Measurements from ENCODE around the gene UBTF.
A peak's percentile ranks its signal among the peaks of the same experiment; 100 is the strongest.
"Not testable (repeated sequence)": the region's sequence is repeated elsewhere in the genome, so short reads cannot be mapped to it uniquely, and the experiment has no call there.

The UBTF gene

DNA sequence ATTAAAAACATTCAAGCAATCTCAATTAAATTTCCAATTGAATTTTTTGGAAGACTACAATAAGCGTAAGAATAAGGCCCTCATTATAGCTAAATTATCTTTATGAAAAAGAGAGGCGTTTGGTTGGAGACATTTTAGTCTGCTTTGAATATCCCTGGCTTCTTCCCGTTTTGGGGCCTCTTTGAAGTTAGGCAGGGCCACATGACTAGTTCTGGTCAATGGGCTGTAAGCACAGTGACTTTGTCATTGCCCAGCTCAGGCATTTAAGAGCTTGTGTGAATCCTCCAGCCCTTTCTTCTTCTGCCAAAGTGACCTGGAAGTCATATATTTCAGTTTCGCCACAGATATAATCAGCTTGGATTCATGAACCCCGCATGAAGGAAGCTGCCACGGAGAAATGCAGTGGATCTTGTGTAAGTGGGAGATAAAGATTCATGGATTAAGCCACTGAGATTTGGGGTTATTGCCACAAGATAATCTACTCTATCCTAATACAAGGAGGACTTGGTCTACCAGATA, 21.7 kb upstream of the UBTF start:
- DNase-seq: peak in 1 of 2 experiments; percentile 17

DNA sequence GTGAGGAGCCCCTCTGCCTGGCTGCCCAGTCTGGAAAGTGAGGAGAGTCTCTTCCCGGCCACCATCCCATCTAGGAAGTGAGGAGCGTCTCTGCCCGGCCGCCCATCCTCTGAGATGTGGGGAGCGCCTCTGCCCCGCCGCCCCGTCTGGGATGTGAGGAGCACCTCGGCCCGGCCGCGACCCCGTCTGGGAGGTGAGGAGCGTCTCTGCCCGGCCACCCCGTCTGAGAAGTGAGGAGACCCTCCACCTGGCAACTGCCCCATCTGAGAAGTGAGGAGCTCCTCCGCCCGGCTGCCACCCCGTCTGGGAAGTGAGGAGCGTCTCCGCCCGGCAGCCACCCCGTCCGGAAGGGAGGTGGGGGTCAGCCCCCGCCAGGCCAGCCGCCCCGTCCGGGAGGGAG, 18.4 kb upstream of the UBTF start:
- DNase-seq: not testable (repeated sequence)

DNA sequence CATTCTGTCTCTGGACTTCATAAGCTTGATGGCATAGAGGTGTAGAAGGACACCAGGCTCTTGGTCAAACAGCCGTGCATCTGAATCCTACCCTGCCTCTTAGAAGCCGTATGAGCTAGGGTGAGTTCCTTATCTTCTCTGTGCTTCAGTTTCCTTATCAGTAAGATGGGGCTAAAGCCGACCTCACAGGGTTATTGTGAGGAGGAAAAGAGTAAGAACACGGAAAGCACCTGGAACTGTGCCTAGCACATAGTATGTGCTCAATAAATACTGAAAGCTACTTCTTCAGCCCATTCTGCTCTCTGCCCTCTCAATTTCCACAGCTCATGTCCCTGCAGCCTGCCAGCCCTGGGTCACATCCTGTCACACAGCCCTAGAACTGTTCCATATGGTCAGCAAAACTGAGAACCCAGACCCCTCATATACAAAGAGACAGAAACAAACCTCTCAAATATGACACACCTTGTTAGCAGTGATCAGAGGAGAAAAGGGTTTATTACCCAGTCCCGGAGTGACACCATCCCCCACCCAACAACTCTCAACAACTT, 17.0 kb upstream of the UBTF start:
- no peak for DNase-seq

DNA sequence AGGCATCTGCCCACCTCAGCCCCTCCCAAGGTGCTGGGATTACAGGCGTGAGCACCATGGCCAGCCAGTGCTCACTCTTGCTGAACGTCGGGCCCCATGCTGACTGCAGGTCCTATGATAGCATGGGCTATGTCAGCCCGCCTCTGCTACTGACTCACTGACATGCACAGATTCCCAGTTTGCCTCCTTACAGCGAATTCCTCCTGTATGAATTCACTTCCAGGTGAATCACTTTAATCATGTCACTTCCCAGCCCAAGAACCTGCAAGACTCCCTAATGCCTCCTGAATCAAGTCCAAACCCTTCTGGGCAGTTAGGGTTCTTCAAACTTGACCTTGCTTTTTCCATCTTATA, 16.1 kb upstream of the UBTF start:
- DNase-seq: no peak

DNA sequence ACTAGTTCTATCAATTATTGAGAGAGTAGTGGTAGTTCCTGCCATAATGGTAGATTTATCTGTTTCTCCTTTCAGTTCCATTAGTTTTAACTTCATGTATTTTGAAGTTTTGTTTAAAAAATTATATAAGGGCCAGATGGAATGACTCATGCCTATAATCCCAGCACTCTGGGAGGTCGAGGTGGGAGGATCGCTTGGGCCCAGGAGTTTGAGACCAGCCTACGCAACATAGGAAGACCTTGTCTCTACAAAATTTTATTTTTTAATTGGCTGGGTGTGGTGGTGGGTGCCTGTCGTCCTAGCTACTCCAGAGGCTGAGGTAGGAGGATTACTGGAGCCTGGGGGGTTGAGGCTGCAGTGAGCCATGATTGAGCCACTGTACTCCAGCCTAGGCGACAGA, 14.1 kb upstream of the UBTF start:
- DNase-seq: no peak

DNA sequence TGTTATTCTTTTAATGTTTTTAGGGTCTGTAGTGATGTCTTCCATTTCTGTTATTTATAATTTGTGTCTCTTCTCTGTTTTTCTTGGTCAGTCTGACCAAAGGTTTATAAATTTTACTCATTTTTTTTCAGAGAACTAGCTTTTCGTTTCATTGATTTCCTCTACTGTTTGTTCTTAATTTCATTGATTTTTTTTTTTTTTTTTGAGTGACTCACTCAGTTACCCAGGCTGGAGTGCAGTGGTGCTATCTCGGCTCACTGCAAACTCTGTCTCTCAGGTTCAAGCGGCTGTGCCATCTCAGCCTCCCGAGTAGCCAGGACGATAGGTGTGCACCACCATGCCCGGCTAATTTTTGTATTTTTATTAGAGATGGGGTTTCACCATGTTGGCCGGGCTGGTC, 12.6 kb upstream of the UBTF start:
- no peak for DNase-seq

DNA sequence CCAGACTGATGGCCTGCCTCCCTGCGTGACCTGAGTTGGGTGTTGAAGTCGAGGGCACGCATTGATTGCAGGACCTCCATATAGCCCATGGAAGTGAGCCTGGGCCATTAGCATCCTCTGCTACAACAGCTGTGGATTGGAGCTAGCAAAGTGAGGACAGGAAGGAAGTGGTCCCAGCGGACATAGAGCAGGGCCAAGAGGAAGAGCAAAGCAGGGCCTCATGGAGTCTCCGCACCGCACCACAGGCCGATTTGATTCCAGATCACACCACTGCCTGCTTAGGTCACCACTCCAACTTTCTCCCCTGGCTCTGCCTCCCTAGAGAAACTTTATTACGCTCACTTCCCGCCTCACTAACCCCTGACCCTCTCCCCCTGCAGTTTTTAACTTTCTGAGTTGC, 10.7 kb upstream of the UBTF start:
- no peak for DNase-seq

DNA sequence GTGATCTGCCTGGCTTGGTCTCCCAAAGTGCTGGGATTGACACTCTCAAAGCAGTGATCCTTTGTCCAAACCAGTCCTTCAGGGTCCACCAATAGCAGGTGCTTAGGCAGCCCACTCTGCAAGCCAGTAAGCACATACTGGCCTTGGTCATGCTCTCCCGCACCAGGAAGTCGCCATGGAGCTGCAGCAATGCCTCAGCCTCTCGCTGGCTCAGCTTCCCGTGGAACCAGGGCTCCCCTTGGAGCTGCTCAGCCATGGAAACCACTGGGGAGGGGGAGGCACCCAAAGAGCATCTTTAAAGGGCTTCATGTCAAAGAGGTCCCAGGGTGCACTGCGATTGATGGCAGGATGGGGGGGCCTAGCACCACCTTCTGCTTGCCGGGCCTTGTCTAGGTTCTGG, 9.6 kb upstream of the UBTF start:
- no peak for DNase-seq

DNA sequence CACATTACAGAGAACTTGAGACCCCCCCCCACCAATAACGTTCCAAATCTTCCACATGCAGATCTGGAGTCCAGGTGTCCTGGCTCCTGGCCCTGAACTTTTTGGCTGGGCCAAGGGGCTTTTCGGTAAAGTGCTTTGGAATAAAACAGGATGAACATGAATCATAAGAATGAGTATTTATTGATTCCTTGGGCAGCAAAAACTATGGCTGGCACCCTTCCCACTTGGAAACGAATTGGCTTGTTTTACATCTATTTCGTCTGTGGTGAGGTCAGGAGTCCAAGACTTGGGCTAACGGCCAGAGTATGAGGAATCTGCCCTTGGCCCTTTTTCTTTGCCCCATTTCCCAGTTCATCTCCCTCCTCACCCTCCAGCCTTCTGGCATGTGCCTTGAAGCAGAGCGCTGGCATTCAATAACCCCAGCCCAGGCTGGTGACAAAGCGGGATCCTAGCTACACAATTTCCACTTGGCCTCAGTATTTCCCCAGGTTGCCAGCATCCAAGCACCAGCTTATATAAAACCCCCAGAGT, 4.1 kb upstream of the UBTF start:
- no peak for DNase-seq

DNA sequence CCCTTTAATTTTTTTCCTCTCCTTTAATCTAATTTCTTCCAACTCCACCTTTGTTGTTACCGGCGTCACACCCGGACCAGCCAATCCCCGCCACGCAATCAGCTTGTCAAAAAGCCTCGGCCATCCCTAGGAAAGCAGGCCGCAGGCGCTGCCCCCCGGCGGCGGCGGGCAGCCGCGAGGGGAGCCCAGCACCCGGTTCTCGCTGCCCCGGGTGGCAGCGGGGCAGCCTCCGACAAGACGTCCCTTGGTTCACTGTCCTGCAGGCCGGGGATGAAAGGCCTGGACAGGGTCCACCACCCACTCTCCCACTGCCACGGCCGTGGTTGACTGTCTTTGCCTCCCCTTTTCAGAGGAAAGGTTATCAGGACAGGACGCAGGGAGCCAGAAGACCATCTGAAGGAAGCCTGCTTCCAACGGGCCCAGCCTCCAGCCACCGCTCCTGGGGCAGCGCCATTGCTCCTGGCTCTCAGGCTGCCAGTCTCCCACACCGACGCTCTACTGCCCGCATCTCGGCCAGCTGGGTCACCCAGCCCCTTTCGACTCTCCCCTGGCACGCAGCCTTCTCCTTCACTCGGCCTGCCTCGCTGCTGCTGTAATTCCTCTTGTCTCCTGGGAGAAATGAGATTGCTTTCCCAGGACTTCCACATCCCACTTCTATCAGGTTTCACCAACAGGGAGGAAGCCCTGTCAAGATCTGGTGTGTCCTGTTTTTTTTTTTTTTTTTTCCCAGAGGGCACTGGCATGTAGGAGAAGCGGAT, 2.8 kb upstream of the UBTF start:
- peak; percentile 67 to 70 for DNase-seq

DNA sequence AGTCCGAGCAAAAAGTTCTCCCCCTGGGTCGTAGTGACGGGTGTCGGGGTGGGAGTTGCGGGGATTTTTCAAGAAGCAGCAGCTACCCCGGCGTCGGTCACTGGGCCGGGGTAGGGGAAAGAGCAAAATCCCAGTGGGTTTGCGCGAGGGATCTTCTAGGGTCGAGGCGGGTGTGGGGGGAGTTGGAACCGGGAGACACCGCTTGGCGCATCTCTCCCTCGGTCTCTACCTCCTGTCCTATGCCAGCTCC, 2.3 kb upstream of the UBTF start:
- no peak for DNase-seq

DNA sequence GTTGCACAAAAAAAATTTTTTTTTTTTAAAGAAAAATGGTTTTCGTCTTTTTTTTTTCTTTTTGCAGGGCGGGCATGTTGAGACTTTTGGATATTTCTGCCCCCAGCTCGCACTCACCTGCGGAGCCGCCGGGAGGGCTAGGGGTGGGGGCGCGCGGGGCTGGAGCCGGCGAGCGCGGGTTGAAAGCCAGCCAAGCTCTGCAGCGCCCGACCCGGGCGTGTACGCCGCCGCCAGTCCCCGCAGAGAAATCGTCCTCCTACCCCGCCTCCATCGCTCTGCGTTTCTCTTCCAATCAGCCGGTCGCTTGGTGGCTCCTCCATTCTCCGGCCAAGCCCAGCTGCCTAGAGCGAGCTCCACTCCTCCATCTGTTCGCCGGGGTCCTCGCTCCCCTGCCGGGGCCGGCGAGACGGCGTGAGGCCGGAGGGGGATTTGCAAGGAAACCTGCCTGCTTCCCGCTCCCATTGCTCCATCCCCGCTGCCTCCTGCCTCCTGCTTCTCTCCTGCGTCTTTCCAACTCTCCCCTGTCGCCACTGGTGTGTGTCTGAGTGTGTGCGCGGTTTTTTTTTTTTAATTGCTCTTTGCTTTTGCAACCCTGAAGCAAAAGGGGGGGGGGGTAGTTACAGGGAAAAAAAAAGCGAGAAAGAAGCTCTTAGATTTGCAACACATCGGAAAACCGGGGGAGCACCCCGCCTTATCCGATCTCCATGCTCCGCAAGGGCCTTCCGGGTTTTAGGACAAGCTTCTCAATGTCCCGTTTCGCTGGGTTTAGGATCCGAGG, 1.8 kb upstream of the UBTF start:
- DNase-seq: peak; percentile 67 to 68

DNA sequence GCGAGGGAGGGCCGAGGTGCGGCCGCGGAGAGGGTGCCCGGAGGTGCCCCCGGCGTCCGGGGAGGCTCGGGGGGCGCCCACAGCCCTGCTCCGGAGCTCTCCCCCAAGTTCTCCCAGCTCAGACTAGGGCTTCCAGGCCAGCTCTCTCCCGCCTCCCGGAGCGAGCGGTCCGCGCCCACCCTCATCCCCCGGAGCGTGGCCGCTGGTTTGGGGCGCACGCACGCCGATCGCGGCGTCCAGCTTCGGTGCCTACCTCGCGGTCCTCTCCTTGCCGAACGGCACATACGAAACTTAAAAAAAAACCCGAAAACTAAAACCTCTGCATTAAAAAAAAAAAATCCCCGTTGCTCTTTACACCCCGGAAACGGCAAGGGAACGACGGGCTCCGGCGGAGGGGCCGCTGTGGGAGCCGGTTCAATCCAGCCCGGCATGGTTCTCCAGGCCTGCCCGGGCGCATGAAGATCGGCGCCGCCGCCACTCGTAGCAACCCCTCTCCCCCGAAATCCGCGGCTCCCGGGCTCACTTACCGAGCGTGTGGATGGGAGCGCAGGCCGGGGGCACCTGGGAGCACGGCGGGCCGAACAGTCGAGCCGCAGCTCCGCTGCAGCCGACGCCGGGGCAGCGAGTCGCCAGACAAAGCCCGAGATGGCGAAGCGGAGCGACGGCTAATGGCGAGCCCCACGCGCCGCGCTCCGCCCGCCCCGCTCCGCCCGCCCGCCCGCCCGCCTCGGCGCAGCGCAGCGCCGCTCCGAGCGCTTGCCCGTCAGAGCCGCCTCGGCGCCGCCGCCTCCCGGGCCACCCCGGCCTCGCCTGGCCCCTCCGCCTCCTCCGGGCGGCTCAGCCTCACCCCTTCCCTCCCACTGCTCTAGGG, 973 bp upstream of the UBTF start:
- peak; percentile 21 to 45 for DNase-seq

DNA sequence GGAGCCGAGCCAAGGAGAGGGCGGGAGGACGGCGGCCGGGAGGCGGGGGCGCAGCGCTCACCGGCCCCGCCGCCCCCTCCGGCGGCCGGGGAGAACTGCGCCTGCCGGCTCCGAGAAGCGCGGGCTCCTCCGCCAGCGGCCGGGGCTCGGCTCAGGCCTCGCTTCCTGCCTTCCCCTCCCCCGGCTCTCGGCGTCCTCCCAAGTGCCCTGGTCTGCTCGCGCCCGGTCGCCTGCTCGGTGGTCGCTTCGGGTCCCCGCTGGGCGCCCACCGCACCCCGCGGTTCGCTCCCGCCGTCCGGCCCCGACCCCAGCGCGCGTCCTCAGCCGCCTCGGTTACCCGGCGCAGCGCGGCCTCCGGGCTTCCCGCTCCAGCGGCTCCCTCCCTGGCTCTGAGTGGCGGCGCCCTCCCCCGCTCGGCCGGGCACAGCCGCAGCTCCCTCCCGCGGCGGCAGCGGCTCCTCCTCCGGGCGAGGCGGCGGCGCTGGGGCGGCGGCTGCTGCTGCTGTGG, 313 bp downstream of the UBTF start:
- peak in 1 of 2 experiments; percentile 62 for DNase-seq

DNA sequence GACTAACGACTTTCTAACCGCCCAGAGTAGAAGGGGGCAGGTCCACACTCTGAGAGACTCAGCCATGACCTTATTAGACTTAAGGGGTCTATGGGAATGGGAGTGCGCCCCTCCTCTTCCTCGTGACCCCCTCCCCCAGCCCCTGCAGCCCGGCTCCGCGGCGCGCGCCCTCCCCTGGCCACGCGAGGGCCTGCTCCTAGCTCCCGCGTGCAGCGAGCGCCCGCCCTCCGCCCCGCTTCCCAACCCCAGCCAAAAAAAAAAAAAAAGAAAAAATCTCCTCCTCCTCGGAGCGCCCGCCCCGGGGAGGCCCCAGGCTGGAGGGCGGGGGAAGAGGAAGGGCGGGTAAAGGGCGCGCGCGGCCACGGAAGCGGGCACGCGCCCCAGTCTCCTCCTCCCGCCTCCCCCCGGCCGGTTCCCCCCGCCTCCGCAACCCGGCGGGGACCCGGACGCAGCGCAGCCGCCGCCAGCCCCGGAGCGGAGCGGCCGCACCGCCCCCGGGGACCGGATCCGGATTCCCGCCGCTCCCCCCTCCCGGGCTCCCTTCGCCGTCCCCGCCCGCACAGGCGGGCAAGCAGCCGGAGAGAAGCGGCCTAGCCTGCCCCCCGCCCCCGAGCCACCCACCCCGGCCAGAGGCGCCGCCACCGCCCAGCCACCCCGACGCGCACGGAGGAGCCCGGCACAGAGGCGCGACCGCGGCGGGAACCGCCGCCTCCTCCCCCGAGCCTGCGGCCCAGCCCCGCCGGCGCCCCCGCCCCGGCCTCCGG, 949 bp downstream of the UBTF start:
- peak; percentile 72 to 80 for DNase-seq

DNA sequence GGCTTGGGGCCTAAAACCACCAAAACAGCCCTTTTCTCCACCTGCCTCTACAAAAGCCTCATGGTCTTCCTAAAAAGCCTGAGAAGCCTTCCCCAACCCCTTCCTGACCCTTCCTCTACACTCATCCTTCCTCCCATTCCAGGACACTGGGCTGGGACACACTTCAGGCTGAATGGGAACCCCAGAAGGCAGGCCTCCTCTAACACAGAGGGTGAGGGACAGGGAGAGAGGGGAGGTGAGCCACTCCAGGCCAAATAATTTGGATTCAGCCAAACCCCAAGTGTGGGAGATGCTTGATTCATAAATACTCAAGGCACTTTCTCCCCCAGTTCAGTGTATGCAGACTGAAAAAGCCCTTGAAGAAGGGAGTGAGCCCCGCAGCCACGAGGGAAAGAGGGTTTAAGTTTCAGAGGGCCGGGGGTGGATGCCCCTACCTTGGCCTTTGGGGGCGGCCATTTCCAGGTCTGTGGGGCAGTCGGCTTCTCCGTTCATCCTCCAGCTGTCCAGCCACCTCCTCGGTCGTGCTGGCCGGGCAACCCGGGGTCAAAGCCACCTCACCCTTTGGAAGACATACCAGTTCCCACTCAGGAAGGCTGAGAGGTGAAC, 1.6 kb downstream of the UBTF start:
- no peak for DNase-seq

DNA sequence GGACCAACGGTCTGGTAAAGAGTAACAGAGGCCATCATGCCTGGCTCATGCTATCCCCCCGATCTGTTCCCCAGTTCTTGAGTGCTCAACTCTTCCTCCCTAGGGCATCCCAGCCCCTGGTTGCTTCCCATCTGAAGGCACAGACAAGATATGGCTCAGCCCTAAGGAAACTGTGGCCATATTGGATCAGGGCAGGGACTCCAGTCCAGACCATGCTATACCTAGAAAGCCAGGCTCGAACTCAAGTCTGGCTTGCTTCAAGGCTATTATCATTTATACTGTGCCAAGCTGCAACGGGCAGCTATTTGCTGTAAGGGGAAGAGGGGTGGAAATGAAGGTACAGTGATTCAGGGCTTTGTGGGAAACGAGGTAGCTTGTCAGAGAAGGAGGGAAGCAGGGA, 2.8 kb downstream of the UBTF start:
- no peak for DNase-seq

DNA sequence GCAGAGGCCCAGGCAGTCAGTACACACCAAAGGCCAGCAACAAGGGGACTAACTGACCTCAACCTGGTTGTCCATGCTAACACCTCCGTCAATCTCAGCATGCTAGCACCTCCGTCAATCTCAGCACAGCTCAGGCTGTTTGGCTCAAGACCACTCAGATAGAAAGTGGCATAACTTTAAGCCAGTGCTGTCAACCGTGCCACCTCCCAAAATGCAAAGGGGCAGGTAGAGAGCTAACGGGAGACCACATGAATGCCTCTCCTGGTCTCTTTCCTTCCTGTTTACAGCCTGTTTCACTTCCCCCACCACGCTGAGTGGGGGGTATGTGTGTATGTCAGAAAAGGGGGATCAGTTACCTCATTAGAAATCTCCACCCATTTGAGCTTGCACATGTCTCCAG, 3.3 kb downstream of the UBTF start:
- DNase-seq: no peak

DNA sequence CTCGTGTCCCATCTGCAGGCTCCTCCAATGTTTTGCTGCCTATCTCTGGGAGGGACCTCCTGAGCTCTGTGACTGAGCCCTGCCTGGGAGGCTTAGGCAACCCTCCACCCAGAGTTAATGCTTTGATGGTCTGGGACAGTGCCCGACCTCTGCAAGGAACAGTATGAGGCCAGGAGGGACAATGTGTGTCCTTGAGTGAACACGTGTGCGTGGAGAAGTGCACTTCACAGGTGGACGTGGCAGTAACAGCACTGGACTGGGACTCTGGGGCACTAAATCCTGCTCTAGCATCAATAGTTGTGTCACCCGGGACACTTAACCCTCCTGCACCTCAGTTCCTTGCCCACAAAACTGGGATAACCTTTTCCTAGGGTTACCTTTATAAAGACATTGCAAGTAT, 4.6 kb downstream of the UBTF start:
- no peak for DNase-seq

DNA sequence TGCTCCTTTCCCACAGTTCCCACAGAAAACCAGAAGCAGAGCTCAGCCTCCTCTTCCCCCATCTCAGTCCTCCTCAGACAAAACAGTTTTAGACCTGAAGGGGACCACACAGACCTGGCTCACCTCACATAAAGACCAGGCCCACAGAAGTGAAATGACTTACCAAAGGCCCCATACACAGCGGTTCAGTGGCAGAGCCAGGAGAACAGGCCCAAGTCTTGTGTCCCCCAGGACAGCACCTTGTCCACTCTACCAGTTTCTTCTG, 5.3 kb downstream of the UBTF start:
- DNase-seq: no peak

DNA sequence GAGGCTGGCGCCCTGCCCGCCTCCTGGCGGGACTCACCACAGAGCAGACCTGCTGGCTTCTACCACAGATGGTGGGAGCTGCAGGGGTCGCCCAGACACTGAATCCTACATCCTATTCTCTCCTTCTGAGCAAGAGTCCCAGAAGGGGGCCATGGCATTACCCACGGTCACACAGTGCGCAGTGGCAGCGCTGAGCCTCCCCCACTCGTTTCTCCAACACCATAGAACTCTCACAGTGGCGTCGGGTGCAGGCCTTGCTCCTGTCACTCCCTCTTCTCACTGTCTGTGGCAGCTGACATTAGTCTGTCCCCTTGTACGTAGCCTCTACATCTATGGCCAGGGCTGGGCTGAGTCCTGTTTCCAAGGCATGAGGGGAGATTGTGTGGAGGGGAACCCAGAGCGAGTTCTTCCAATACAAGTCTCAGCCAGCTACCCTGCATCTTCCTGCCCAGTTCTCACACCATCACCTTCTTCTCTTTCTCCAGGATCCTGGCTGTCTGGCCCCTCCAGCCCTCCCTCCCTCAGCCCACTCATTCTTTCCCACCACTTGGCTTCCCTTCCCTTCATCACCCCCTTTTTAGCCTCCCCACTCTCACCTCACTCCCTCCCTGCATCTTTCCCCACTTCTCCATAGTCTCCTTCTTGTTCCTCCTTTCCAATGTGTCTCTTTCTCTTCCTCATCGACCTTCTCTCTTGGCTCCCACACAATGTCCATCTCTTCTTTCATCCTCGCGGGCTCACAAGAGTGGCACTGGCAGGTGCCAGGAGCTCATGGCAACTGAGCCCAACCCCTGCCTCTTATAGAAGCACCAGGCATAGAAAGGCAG, 5.9 kb downstream of the UBTF start:
- DNase-seq: no peak
